ENCODE results near the gene CFAP100. TPM values are rescaled to one million over a fixed set of nuclear protein-coding genes. Genes with fewer than 3 reads are reported as not detected.

CFAP100 gene
- total RNA-seq, 1 donor from 2014 or later, result not detected

DNA sequence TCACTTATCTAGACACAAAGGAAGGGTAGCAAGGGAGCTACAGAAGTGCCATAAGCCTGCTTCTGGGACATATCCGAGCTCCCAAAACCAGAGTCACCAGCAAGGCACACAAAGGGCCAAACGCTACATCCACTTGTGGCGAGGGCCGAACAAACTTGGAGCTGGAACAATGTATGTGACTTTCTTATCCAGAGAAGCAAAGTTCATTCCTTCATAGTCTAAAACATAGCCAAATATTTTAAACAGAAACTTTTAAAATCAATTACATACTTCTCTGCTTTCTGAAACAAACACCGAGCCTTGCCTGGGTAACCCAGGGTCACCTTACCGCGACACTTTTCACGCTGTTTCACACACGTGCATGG lies 65.0 kb downstream of the CFAP100 start:
- Histone ChIP-seq H3K4me1 (ENCODE audit: insufficient read depth, low read length) (no peaks in the 10 kb centered on the region), H3K36me3 (ENCODE audit: insufficient read depth, low read length) (peaks cover 37% of the 10 kb centered on the region), H3K9me3 (ENCODE audit: insufficient read depth, low read depth, low read length) (no peaks in the 10 kb centered on the region), H4K20me1 (ENCODE audit: insufficient read depth, low read length) (peaks cover 63% of the 10 kb centered on the region), H3K4me2 (ENCODE audit: low read length) (no peak overlapping the region), H3K4me3 (ENCODE audit: insufficient read depth, low read depth, low read length) (no peak overlapping the region), H3K79me2 (ENCODE audit: insufficient read depth, low read length) (peaks cover 26% of the 10 kb centered on the region), H3K27ac (ENCODE audit: low read depth, low read length) (no peak overlapping the region), H3K27me3 (ENCODE audit: insufficient read depth, low read length) (no peaks in the 10 kb centered on the region), H2AFZ (ENCODE audit: low read depth, low read length) (no peak overlapping the region), H3K9ac (ENCODE audit: low read length) (no peak overlapping the region)
- Mint-ChIP-seq H3K36me3 (ENCODE audit: low read depth, unreplicated experiment) (peaks cover 9% of the 10 kb centered on the region), H3K27ac (ENCODE audit: unreplicated experiment) (no peak overlapping the region), H3K27me3 (ENCODE audit: low read depth, unreplicated experiment) (no peaks in the 10 kb centered on the region), H3K4me3 (ENCODE audit: unreplicated experiment) (no peak overlapping the region), H3K9me3 (ENCODE audit: unreplicated experiment) (no peaks in the 10 kb centered on the region), H3K4me1 (ENCODE audit: low read depth, unreplicated experiment) (no peaks in the 10 kb centered on the region)
- FAIRE-seq (no peak), DNase-seq (ENCODE audit: low read depth) (no peak)
- no peak for TF ChIP-seq EZH2 (IDR thresholded peaks at IDR 0.05; ENCODE audit: insufficient read depth, low read length)
- TF ChIP-seq, protein P1, sequence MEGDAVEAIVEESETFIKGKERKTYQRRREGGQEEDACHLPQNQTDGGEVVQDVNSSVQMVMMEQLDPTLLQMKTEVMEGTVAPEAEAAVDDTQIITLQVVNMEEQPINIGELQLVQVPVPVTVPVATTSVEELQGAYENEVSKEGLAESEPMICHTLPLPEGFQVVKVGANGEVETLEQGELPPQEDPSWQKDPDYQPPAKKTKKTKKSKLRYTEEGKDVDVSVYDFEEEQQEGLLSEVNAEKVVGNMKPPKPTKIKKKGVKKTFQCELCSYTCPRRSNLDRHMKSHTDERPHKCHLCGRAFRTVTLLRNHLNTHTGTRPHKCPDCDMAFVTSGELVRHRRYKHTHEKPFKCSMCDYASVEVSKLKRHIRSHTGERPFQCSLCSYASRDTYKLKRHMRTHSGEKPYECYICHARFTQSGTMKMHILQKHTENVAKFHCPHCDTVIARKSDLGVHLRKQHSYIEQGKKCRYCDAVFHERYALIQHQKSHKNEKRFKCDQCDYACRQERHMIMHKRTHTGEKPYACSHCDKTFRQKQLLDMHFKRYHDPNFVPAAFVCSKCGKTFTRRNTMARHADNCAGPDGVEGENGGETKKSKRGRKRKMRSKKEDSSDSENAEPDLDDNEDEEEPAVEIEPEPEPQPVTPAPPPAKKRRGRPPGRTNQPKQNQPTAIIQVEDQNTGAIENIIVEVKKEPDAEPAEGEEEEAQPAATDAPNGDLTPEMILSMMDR (IDR thresholded peaks at IDR 0.05; ENCODE audit: insufficient read depth, low read depth, low read length), result no peak

DNA sequence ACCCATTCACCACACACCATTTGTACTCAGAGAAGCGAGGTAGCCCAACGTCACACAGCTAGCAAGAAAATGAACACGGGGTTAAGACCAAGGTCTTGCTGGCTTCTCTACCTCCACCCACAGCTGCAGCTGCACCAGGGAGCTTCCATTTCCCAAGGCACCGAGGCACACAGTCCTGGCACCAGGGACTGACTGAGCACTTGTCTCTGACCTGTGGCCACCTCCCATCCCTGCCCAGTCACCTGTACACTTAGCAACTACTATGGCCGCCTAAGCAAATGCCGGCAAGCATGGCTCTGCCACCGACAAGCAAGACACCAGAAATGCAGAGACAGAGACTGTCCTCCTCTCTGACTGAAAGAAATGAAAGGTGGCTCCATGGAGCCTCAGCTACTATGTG lies 65.7 kb downstream of the CFAP100 start:
- H3K4me1 Mint-ChIP-seq (ENCODE audit: low read depth, unreplicated experiment), result no peaks in the 10 kb centered on the region
- no peak overlapping the region for H3K4me3 Mint-ChIP-seq (ENCODE audit: unreplicated experiment)
- H3K79me2 ChIP-seq (ENCODE audit: insufficient read depth, low read length), result peaks cover 26% of the 10 kb centered on the region
- no peaks in the 10 kb centered on the region for H3K9me3 Mint-ChIP-seq (ENCODE audit: unreplicated experiment)
- no peak overlapping the region for H3K4me2 ChIP-seq (ENCODE audit: low read length)
- H3K27me3 Mint-ChIP-seq (ENCODE audit: low read depth, unreplicated experiment), result no peaks in the 10 kb centered on the region
- no peak overlapping the region for H3K27ac Mint-ChIP-seq (ENCODE audit: unreplicated experiment)
- TF ChIP-seq, protein P1 (IDR thresholded peaks at IDR 0.05; ENCODE audit: insufficient read depth, low read depth, low read length), result no peak
- TF ChIP-seq EZH2 (IDR thresholded peaks at IDR 0.05; ENCODE audit: insufficient read depth, low read length), result no peak
- no peak overlapping the region for H3K9ac ChIP-seq (ENCODE audit: low read length)
- H3K9me3 ChIP-seq (ENCODE audit: insufficient read depth, low read depth, low read length), result no peaks in the 10 kb centered on the region
- H3K27ac ChIP-seq (ENCODE audit: low read depth, low read length), result no peak overlapping the region
- H2AFZ ChIP-seq (ENCODE audit: low read depth, low read length), result no peak overlapping the region
- peaks cover 10% of the 10 kb centered on the region for H3K36me3 Mint-ChIP-seq (ENCODE audit: low read depth, unreplicated experiment)
- FAIRE-seq (no peak), DNase-seq (ENCODE audit: low read depth) (no peak)
- peaks cover 66% of the 10 kb centered on the region for H4K20me1 ChIP-seq (ENCODE audit: insufficient read depth, low read length)
- no peak overlapping the region for H3K4me3 ChIP-seq (ENCODE audit: insufficient read depth, low read depth, low read length)
- no peaks in the 10 kb centered on the region for H3K27me3 ChIP-seq (ENCODE audit: insufficient read depth, low read length)
- peaks cover 41% of the 10 kb centered on the region for H3K36me3 ChIP-seq (ENCODE audit: insufficient read depth, low read length)
- no peaks in the 10 kb centered on the region for H3K4me1 ChIP-seq (ENCODE audit: insufficient read depth, low read length)

DNA sequence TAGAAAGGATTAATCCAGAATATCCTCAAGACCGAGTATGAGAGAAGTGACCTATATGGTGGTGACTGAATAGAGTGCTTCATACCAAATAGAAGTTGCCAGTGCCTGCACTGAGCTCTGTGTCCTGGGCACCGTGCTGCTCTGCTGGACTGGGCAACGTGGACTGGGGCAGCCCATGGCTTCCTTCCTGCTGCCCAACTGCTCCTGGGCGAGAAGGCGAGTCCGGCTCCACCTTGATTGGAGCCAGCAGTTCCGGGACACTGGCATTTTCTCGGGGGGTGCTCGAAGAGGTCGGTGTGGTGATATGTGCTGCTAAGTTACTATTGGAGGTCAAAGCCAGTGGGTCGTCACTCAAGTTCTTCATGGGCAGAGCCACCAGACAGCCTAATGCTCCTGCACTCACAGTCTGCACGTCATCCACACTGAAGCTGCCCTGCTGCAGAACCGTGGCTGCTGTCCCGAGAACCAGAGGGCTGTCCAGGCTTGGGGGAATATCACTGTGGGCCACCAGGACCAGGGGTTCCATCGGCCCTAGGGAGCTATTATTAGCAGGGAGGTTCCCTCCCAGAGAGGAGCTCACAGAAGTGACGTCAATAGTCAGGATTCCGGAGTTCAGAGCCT lies 66.9 kb downstream of the CFAP100 start:
- Histone ChIP-seq H3K9ac (ENCODE audit: low read length) (no peak overlapping the region), H3K36me3 (ENCODE audit: insufficient read depth, low read length) (peaks cover 48% of the 10 kb centered on the region), H3K9me3 (ENCODE audit: insufficient read depth, low read depth, low read length) (no peaks in the 10 kb centered on the region), H3K4me1 (ENCODE audit: insufficient read depth, low read length) (no peaks in the 10 kb centered on the region), H3K27ac (ENCODE audit: low read depth, low read length) (no peak overlapping the region), H3K27me3 (ENCODE audit: insufficient read depth, low read length) (no peaks in the 10 kb centered on the region), H2AFZ (ENCODE audit: low read depth, low read length) (no peak overlapping the region), H3K4me3 (ENCODE audit: insufficient read depth, low read depth, low read length) (no peak overlapping the region), H3K4me2 (ENCODE audit: low read length) (no peak overlapping the region), H3K79me2 (ENCODE audit: insufficient read depth, low read length) (peaks cover 20% of the 10 kb centered on the region), H4K20me1 (ENCODE audit: insufficient read depth, low read length) (peaks cover 71% of the 10 kb centered on the region)
- Mint-ChIP-seq H3K27ac (ENCODE audit: unreplicated experiment) (no peak overlapping the region), H3K36me3 (ENCODE audit: low read depth, unreplicated experiment) (peaks cover 10% of the 10 kb centered on the region), H3K27me3 (ENCODE audit: low read depth, unreplicated experiment) (no peaks in the 10 kb centered on the region), H3K9me3 (ENCODE audit: unreplicated experiment) (no peaks in the 10 kb centered on the region), H3K4me3 (ENCODE audit: unreplicated experiment) (no peak overlapping the region), H3K4me1 (ENCODE audit: low read depth, unreplicated experiment) (no peaks in the 10 kb centered on the region)
- DNase-seq (ENCODE audit: low read depth), result no peak
- no peak for TF ChIP-seq EZH2 (IDR thresholded peaks at IDR 0.05; ENCODE audit: insufficient read depth, low read length)
- TF ChIP-seq, protein P1 (IDR thresholded peaks at IDR 0.05; ENCODE audit: insufficient read depth, low read depth, low read length), result no peak
- FAIRE-seq, result no peak
